IPS DF 6.9 (cell line): Measurements from ENCODE around the gene CAPZB.
"Not testable (repeated sequence)": the region's sequence is repeated elsewhere in the genome, so short reads cannot be mapped to it uniquely, and the experiment has no call there.

Experiments used
- DNase-seq: peaks from one replicate; pipeline ENCODE4 v3.0.0-alpha.2; 2013; ENCODE audit warnings: low read depth, low spot score
- H3K27ac ChIP-seq: one replicate; pipeline ENCODE4 v1.5.1; 2013; ENCODE audit warnings: low read length, control low read depth
- H3K27me3 ChIP-seq: 2 replicates; pipeline ENCODE4 v1.6.1; 2013; ENCODE audit warnings: mild to moderate bottlenecking, low read length; ENCODE audit not compliant: control insufficient read depth, insufficient read depth
- H3K36me3 ChIP-seq: 2 replicates; pipeline ENCODE4 v1.6.1; 2013; ENCODE audit warnings: low read length; ENCODE audit not compliant: control insufficient read depth, insufficient read depth
- H3K4me1 ChIP-seq: 2 replicates; pipeline ENCODE4 v1.6.1; 2013; ENCODE audit warnings: low read length; ENCODE audit not compliant: control insufficient read depth, insufficient read depth
- H3K4me3 ChIP-seq: 2 replicates; pipeline ENCODE4 v1.5.1; 2013; ENCODE audit warnings: mild to moderate bottlenecking, low read length
- H3K9me3 ChIP-seq: 2 replicates; pipeline ENCODE4 v1.6.1; 2013; ENCODE audit warnings: low read length, inconsistent platforms; ENCODE audit not compliant: control insufficient read depth, insufficient read depth
- WGBS: extraction: QIAGEN DNeasy Blood & Tissue Kit; methylation state at CpG from one replicate; pipeline ENCODE4 v1.1.7; 2013; ENCODE audit warnings: mixed read lengths, missing lambda C conversion rate; ENCODE audit not compliant: insufficient read length, insufficient coverage; 5-methylcytosine and 5-hydroxymethylcytosine counted together

The CAPZB gene

GRCh38 chr1:19517017-19517416 is 31.7 kb upstream of the CAPZB start:
- Histone ChIP-seq H3K4me1 (no peaks in the 10 kb centered on the region), H3K9me3 (no peaks in the 10 kb centered on the region), H3K4me3 (no peak overlapping the region), H3K27me3 (no peaks in the 10 kb centered on the region), H3K36me3 (no peaks in the 10 kb centered on the region), H3K27ac (no peak overlapping the region)
- DNase-seq = no peak

- H3K27me3 ChIP-seq = no peaks in the 10 kb centered on the region
- H3K9me3 ChIP-seq = no peaks in the 10 kb centered on the region
- no peaks in the 10 kb centered on the region for H3K36me3 ChIP-seq
- no peak overlapping the region for H3K4me3 ChIP-seq
- H3K27ac ChIP-seq = no peak overlapping the region
- WGBS = no CpG with 5 or more reads among the region's 4 CpGs
- no peak for DNase-seq
- no peaks in the 10 kb centered on the region for H3K4me1 ChIP-seq
Measured at GRCh38 chr1:19515201-19515600, 29.9 kb upstream of the CAPZB start.

DNA sequence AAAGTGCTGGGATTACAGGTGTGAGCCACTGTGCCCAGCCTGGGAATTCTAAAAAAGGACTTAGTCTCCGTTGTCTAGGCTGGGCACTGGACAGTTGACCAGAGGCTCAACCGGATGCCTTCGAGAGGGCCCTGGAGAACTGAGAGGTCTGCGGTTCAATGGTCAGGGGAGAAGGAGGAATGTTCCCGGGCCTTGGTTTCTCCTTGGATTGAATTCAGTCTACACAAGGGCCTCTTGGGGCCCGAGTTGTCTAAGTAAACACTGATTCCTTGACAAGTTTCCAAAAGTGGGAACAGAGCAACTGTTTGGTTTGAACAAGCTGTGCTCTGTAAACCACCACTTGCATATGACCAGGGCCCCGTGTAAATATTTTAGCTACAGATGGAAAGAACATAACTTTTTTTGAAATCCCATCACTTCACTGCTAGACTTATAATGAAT is 29.1 kb upstream of the CAPZB start:
- Histone ChIP-seq H3K27me3 (no peaks in the 10 kb centered on the region), H3K4me1 (no peaks in the 10 kb centered on the region), H3K4me3 (no peak overlapping the region), H3K9me3 (no peaks in the 10 kb centered on the region), H3K27ac (no peak overlapping the region), H3K36me3 (no peaks in the 10 kb centered on the region)
- no CpG with 5 or more reads among the region's 7 CpGs for WGBS
- no peak for DNase-seq

- WGBS = no CpG with 5 or more reads among the region's 2 CpGs
- H3K4me1 ChIP-seq = no peaks in the 10 kb centered on the region
- DNase-seq = no peak
- no peak overlapping the region for H3K4me3 ChIP-seq
- H3K9me3 ChIP-seq = no peaks in the 10 kb centered on the region
- no peaks in the 10 kb centered on the region for H3K36me3 ChIP-seq
- no peak overlapping the region for H3K27ac ChIP-seq
- no peaks in the 10 kb centered on the region for H3K27me3 ChIP-seq
Measured at GRCh38 chr1:19512545-19512944, 27.2 kb upstream of the CAPZB start.

- H3K27me3 ChIP-seq = no peaks in the 10 kb centered on the region
- no peak overlapping the region for H3K27ac ChIP-seq
- H3K36me3 ChIP-seq = no peaks in the 10 kb centered on the region
- H3K4me3 ChIP-seq = no peak overlapping the region
- H3K9me3 ChIP-seq = no peaks in the 10 kb centered on the region
- no peaks in the 10 kb centered on the region for H3K4me1 ChIP-seq
- no peak for DNase-seq
Measured at GRCh38 chr1:19511116-19511515, 25.8 kb upstream of the CAPZB start.

DNA sequence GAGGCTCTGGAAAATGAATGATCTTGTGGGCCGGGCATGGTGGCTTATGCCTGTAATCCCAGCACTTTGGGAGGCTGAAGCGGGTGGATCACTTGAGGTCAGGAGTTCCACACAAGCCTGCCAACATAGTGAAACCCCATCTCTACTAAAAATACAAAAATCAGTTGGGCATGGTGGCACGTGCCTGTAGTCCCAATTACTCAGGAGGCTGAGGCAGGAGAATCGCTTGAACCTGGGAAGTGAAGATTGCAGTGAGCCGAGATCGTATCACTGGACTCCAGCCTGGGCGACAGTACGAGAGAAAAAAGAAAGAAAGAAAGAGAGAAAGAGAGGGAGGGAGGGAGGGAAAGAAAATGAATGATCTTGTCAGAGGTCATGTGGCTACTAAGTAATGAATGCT is 24.3 kb upstream of the CAPZB start:
- H3K4me1 ChIP-seq, H3K27ac ChIP-seq, H3K27me3 ChIP-seq, DNase-seq, H3K4me3 ChIP-seq, H3K9me3 ChIP-seq, H3K36me3 ChIP-seq: not testable (repeated sequence)
- no CpG with 5 or more reads among the region's 8 CpGs for WGBS

GRCh38 chr1:19507516-19507915 is 22.2 kb upstream of the CAPZB start:
- Histone ChIP-seq H3K4me3 (no peak overlapping the region), H3K9me3 (no peaks in the 10 kb centered on the region), H3K4me1 (no peaks in the 10 kb centered on the region), H3K36me3 (no peaks in the 10 kb centered on the region), H3K27me3 (no peaks in the 10 kb centered on the region), H3K27ac (no peak overlapping the region)
- no CpG with 5 or more reads among the region's 5 CpGs for WGBS
- no peak for DNase-seq

GRCh38 chr1:19505693-19506457 is 20.5 kb upstream of the CAPZB start:
- H3K4me1 ChIP-seq = no peaks in the 10 kb centered on the region
- no peaks in the 10 kb centered on the region for H3K27me3 ChIP-seq
- no peak for DNase-seq
- WGBS = no CpG with 5 or more reads among the region's 11 CpGs
- no peak overlapping the region for H3K4me3 ChIP-seq
- no peaks in the 10 kb centered on the region for H3K9me3 ChIP-seq
- no peak overlapping the region for H3K27ac ChIP-seq
- H3K36me3 ChIP-seq = no peaks in the 10 kb centered on the region

DNA sequence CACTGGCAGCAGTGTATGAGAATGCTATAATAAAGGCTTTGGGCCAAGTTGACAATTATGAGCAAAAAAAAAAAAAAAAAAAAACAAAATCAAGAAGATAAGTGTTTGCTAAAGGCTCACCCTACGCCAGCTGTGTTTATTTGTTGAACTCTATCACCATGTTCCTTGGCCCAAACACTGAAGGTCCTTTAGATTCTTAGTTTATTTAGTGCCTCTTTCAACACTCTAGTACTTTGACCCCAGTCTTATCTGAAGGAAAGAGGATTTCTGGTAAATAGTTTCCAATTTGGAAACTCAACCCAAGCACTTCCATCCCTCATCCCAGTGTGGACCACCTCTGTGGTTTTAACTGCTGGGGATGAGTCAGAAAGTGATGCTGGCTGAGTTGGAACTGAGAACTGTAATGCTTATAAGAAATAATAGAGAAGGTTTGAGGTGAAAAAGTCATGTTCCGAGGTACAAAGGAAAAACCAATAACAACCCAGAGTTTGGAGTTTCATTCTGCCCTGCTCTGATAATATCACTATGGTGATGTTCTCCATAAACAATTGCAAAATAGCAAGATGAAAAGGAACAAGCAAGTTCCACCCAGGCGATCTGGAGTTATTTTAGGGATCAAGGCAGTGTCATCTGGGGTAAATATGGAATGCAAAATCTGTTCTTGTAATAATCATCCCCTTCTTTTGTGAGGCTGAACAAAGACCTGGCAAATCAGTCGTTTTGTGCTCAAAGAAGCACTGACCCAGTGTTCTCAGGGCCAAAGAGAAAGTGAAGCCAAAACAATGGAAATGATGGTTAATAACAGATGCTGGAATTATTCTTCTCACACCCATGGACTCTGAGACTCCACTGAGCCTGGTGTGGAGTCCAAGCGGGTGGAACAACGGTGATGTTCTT is 19.7 kb upstream of the CAPZB start:
- Histone ChIP-seq H3K27me3 (no peaks in the 10 kb centered on the region), H3K27ac (no peak overlapping the region), H3K4me1 (no peaks in the 10 kb centered on the region), H3K36me3 (no peaks in the 10 kb centered on the region), H3K4me3 (no peak overlapping the region), H3K9me3 (no peaks in the 10 kb centered on the region)
- WGBS = no CpG with 5 or more reads among the region's 6 CpGs
- no peak for DNase-seq

DNA sequence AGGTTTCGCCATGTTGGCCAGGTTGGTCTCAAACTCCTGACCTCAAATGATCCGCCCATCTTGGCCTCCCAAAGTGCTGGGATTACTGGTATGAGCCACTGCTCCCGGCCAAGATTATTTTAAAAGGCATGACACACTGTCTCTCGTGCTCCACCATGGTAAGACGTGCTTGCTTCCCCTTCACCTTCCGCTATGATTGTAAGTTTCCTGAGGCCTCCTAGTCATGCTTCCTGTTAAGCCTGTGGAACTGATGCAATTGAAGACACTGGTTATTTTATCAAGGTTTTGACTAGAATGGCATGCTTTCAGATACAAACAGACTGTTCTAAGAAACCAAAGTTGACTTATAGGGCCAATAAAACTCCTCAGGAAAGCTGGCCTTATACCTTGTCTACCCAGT is 16.9 kb upstream of the CAPZB start:
- H3K36me3 ChIP-seq, H3K27me3 ChIP-seq, H3K9me3 ChIP-seq, H3K4me3 ChIP-seq, H3K27ac ChIP-seq, H3K4me1 ChIP-seq, DNase-seq: not testable (repeated sequence)
- WGBS = no CpG with 5 or more reads among the region's 6 CpGs
